Mesenchymal stem cell (in vitro differentiated cells and primary cell): ENCODE measurements around the gene DFFB.

ENCODE experiments used
- DNase-seq: peaks from one replicate; pipeline ENCODE4 v3.0.0-alpha.2; 2013
- H2AFZ ChIP-seq: one replicate; pipeline ENCODE4 v1.6.1; 2013; ENCODE audit warnings: low read depth, mild to moderate bottlenecking, control low read depth, inconsistent platforms, low read length, moderate library complexity
- H2AK5ac ChIP-seq: 2 replicates; pipeline ENCODE4 v1.6.1; 2013; ENCODE audit warnings: low read length, moderate library complexity, mild to moderate bottlenecking, inconsistent platforms; ENCODE audit not compliant: severe bottlenecking
- H2BK120ac ChIP-seq: one replicate; pipeline ENCODE4 v1.6.1; 2013; ENCODE audit warnings: low read depth, mild to moderate bottlenecking, inconsistent platforms, low read length, moderate library complexity
- H2BK12ac ChIP-seq, 2 experiments: one replicate each; pipeline ENCODE4 v1.6.1; 2013; ENCODE audit warnings: inconsistent platforms in 2 of 2, low read length in 2 of 2, mild to moderate bottlenecking in 2 of 2, moderate library complexity in 2 of 2, control low read depth in 1 of 2
- H2BK15ac ChIP-seq: one replicate; pipeline ENCODE4 v1.6.1; 2013; ENCODE audit warnings: mild to moderate bottlenecking, low read depth, inconsistent platforms; ENCODE audit not compliant: poor library complexity, severe bottlenecking
- H2BK5ac ChIP-seq: 2 replicates; pipeline ENCODE4 v1.6.1; 2013; ENCODE audit warnings: low read depth, mild to moderate bottlenecking, low read length, control low read depth, inconsistent platforms; ENCODE audit not compliant: poor library complexity, severe bottlenecking
- H3K14ac ChIP-seq, 2 experiments: one replicate each; pipeline ENCODE4 v1.6.1; 2013; ENCODE audit warnings: inconsistent platforms in 2 of 2, low read length in 2 of 2, control low read depth in 1 of 2, mild to moderate bottlenecking in 1 of 2, moderate library complexity in 1 of 2
- H3K18ac ChIP-seq, 2 experiments: one replicate each; pipeline ENCODE4 v1.6.1; 2013; ENCODE audit warnings: inconsistent platforms in 2 of 2, low read length in 2 of 2, control low read depth in 1 of 2, low read depth in 1 of 2, mild to moderate bottlenecking in 1 of 2
- H3K23ac ChIP-seq, 2 experiments: one replicate each; pipeline ENCODE4 v1.6.1; 2013; ENCODE audit warnings: inconsistent platforms in 2 of 2, low read length in 2 of 2, mild to moderate bottlenecking in 2 of 2, moderate library complexity in 2 of 2, control low read depth in 1 of 2
- H3K27ac ChIP-seq: 2 replicates; pipeline ENCODE4 v1.5.1; 2013; ENCODE audit warnings: mild to moderate bottlenecking, moderate library complexity, low read length, control low read depth, inconsistent platforms; ENCODE audit not compliant: poor library complexity, severe bottlenecking
- H3K27me3 ChIP-seq, 2 experiments: 2 replicates each; pipeline versions ENCODE4 v1.6.1 to v1.7.0; 2013; ENCODE audit warnings: low read length in 2 of 2, mild to moderate bottlenecking in 2 of 2, moderate library complexity in 2 of 2, control low read depth in 1 of 2, inconsistent platforms in 1 of 2; ENCODE audit not compliant: control insufficient read depth in 1 of 2, insufficient read depth in 1 of 2
- H3K36me3 ChIP-seq, 2 experiments: 2 replicates each; pipeline versions ENCODE4 v1.6.1 to v1.7.0; 2013; ENCODE audit warnings: low read length in 2 of 2, control low read depth in 1 of 2, inconsistent platforms in 1 of 2, low read depth in 1 of 2, mild to moderate bottlenecking in 1 of 2; ENCODE audit not compliant: insufficient read depth in 2 of 2, control insufficient read depth in 1 of 2
- H3K4ac ChIP-seq, 2 experiments: one replicate each; pipeline ENCODE4 v1.6.1; 2013; ENCODE audit warnings: inconsistent platforms in 2 of 2, low read length in 2 of 2, mild to moderate bottlenecking in 2 of 2, moderate library complexity in 2 of 2, control low read depth in 1 of 2, low read depth in 1 of 2
- H3K4me1 ChIP-seq: 2 replicates; pipeline ENCODE4 v1.6.1; 2013; ENCODE audit warnings: low read depth, low read length, control low read depth; ENCODE audit not compliant: control insufficient read depth, insufficient read depth
- H3K4me2 ChIP-seq: 2 replicates; pipeline ENCODE4 v1.6.1; 2013; ENCODE audit warnings: low read length, mild to moderate bottlenecking, inconsistent platforms; ENCODE audit not compliant: poor library complexity, severe bottlenecking
- H3K4me3 ChIP-seq, 2 experiments: 2 replicates each; pipeline versions ENCODE4 v1.5.1 to v1.7.0; 2013; ENCODE audit warnings: low read length in 2 of 2, mild to moderate bottlenecking in 2 of 2, control low read depth in 1 of 2, low read depth in 1 of 2; ENCODE audit not compliant: insufficient read depth in 1 of 2
- H3K79me1 ChIP-seq: replicated peaks from 2 replicates; pipeline ENCODE4 v1.6.1; 2013; ENCODE audit warnings: mild to moderate bottlenecking, control low read depth, low read length, inconsistent platforms; ENCODE audit not compliant: poor library complexity, severe bottlenecking
- H3K9ac ChIP-seq: 2 replicates; pipeline ENCODE4 v1.7.0; 2013; ENCODE audit warnings: mild to moderate bottlenecking, low read length, moderate library complexity
- H3K9me3 ChIP-seq: 2 replicates; pipeline ENCODE4 v1.7.0; 2013; ENCODE audit warnings: mild to moderate bottlenecking, low read length; ENCODE audit not compliant: control insufficient read depth
- H4K8ac ChIP-seq: one replicate; pipeline ENCODE4 v1.6.1; 2013; ENCODE audit warnings: inconsistent platforms, mild to moderate bottlenecking, low read length, moderate library complexity
- H4K91ac ChIP-seq: one replicate; pipeline ENCODE4 v1.6.1; 2013; ENCODE audit warnings: mild to moderate bottlenecking, low read length, inconsistent platforms
- WGBS: methylation state at CpG from one replicate; pipeline ENCODE4 v1.1.7; 2013; ENCODE audit warnings: mixed read lengths; 5-methylcytosine and 5-hydroxymethylcytosine counted together

Gene DFFB

DNA sequence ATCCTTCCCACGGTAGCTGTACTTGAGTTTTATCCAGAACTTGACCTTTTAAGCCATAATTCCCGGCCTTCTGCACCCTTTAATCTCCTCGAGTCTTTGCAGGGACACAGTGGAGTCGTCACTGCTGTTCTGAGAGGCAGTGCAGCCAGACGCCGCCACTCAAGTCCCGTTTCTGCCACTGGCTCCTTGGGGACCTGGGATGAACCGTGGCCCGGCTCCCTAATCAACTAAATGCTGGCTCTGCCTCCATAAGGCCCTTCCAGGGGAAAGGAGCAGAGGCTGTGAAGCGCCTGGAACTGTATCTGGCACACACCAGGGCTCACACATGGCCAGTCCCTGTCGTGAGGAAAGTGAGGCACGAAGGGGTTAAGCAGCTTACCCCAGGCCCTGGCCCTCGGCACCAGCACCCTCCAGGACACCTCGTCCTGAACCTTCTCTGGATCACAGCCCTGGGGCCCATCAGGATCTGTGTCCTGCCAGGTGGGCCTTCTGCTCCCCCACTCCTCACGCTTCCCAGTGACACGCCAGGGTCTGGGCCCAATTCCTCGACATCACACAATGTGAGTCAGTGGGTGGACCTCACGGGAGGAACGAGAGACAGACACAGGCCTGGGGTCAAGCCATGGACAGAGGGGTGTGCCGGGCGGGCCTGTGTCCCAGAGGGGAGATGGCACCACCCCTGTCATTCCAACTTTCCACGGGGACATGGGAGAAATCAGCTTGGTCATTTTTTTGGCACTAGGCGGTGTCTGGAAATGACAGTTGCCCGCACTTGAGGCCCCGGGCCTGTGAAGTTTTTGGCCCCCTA is 66.3 kb downstream of the DFFB start:
- no peak for DNase-seq
- WGBS, result 83% methylated on average over 25 of the region's 25 CpGs
- H3K27ac ChIP-seq, result no peak overlapping the region

DNA sequence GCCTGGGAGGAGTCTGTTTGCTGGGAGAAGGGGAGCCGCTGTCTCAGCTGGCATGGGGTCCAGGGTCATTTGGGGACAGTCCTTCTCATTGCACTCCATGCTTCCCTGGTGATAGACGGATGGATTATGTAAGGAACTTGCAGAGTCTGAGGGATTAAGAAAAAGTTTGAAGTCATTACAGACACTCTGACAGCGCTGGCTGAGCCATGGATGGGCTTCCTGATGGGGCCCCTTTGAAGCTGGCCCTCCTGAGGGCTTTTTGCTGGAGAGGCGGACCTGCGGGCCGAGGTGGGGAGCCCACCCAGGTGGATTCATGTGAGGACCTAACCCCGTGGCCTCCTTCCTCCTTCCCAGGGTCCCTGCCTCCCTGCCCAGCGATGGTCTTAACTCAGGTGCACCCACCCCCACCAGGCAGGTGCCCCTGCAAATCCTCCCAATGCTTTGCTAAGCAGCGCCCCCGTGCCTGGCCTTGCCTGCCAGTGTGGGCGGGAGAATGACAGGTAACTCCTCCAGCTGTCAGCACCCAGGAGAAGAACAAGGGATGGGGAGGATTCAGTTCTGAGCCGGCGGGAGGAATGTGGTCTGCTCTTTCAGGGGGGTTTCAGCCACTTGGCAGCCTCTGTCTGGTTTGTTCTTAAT is 67.0 kb downstream of the DFFB start:
- Histone ChIP-seq H3K4ac (no peak overlapping the region), H3K36me3 (no peaks in the 10 kb centered on the region), H3K14ac (no peak overlapping the region), H2AFZ (no peak overlapping the region), H3K9ac (no peak overlapping the region), H2BK120ac (no peak overlapping the region), H3K18ac (no peak overlapping the region), H3K4me1 (no peaks in the 10 kb centered on the region), H2BK12ac (no peak overlapping the region), H3K27ac (no peak overlapping the region), H2AK5ac (no peak overlapping the region), H3K27me3 (peaks cover 0 to 27% of the 10 kb centered on the region in 2 experiments), H3K79me1 (no peaks in the 10 kb centered on the region), H3K4me2 (no peak overlapping the region), H3K23ac (no peak overlapping the region), H4K8ac (no peak overlapping the region), H3K9me3 (peaks cover 6% of the 10 kb centered on the region), H2BK5ac (no peak overlapping the region), H2BK15ac (no peak overlapping the region), H3K4me3 (no peak overlapping the region), H4K91ac (no peak overlapping the region)
- DNase-seq, result no peak
- 68% methylated on average over 13 of the region's 13 CpGs for WGBS

More for the DNA sequence above, 66.3 kb downstream of the DFFB start:
- H2AK5ac ChIP-seq, result no peak overlapping the region
- no peak overlapping the region for H2AFZ ChIP-seq
- peaks cover 0 to 27% of the 10 kb centered on the region in 2 experiments for H3K27me3 ChIP-seq
- H3K4me2 ChIP-seq, result no peak overlapping the region
- no peak overlapping the region for H4K91ac ChIP-seq
- H2BK15ac ChIP-seq, result no peak overlapping the region
- no peaks in the 10 kb centered on the region for H3K4me1 ChIP-seq
- no peak overlapping the region for H3K18ac ChIP-seq
- no peak overlapping the region for H3K9ac ChIP-seq
- H3K23ac ChIP-seq, result no peak overlapping the region
- no peak overlapping the region for H3K4ac ChIP-seq
- H2BK5ac ChIP-seq, result no peak overlapping the region
- no peak overlapping the region for H2BK120ac ChIP-seq
- no peaks in the 10 kb centered on the region for H3K36me3 ChIP-seq
- no peak overlapping the region for H2BK12ac ChIP-seq
- peaks cover 6% of the 10 kb centered on the region for H3K9me3 ChIP-seq
- no peak overlapping the region for H3K4me3 ChIP-seq
- no peak overlapping the region for H4K8ac ChIP-seq
- no peaks in the 10 kb centered on the region for H3K79me1 ChIP-seq
- no peak overlapping the region for H3K14ac ChIP-seq

DNA sequence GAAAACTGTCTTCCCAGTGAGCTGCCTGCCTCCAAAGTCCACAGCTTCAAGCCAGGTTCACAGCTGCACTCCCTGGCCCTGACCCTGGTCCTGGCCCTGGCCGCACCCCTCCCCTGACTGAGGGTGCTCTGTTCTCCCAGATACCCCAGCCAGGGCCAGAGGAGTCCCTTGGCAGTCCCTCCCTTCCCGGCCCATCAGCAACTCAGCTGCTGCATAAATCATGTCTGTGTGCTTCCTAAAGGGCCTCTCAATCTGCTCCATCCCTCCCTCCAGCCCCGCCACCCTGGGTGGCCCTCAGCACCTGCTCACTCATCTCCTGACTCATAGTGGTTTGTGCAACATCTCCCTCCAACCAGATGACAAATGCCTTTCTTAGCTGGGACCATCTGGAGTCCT is 67.5 kb downstream of the DFFB start:
- no peak overlapping the region for H3K23ac ChIP-seq
- no peak overlapping the region for H2BK15ac ChIP-seq
- no peak overlapping the region for H3K4me2 ChIP-seq
- no peak overlapping the region for H2BK12ac ChIP-seq
- no peak overlapping the region for H3K4me3 ChIP-seq
- no peak overlapping the region for H3K27ac ChIP-seq
- H2AFZ ChIP-seq, result no peak overlapping the region
- no peaks in the 10 kb centered on the region for H3K79me1 ChIP-seq
- H3K18ac ChIP-seq, result no peak overlapping the region
- H3K9me3 ChIP-seq, result peaks cover 6% of the 10 kb centered on the region
- H2AK5ac ChIP-seq, result no peak overlapping the region
- peaks cover 0 to 27% of the 10 kb centered on the region in 2 experiments for H3K27me3 ChIP-seq
- H3K14ac ChIP-seq, result no peak overlapping the region
- no peak for DNase-seq
- no peak overlapping the region for H4K91ac ChIP-seq
- H2BK5ac ChIP-seq, result no peak overlapping the region
- no peaks in the 10 kb centered on the region for H3K36me3 ChIP-seq
- H3K4ac ChIP-seq, result no peak overlapping the region
- no peak overlapping the region for H2BK120ac ChIP-seq
- no peak overlapping the region for H4K8ac ChIP-seq
- WGBS, result 52% methylated on average over 3 of the region's 3 CpGs
- H3K9ac ChIP-seq, result no peak overlapping the region
- H3K4me1 ChIP-seq, result no peaks in the 10 kb centered on the region

DNA sequence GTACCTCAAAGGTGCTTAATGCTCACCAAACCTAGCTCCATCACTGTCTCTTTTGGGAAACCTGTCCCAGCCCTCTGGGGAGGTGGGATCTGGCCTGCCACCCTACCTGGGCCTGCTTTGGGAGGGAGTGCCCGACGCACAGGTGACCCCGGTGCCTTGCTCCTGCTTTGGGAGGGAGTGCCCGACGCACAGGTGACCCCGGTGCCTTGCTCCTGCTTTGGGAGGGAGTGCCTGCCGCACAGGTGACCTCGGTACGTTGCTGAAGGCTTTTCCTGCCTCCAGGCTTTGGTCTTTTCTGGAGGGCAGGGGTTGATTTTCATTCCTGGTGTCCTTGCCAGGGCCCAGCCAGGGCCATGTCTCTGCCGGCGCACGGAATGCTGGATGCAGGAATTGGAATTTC is 68.0 kb downstream of the DFFB start:
- Histone ChIP-seq H3K4me2 (no peak overlapping the region), H2BK120ac (no peak overlapping the region), H3K4me3 (no peak overlapping the region), H3K79me1 (no peaks in the 10 kb centered on the region), H2BK5ac (no peak overlapping the region), H3K36me3 (no peaks in the 10 kb centered on the region), H3K23ac (no peak overlapping the region), H3K14ac (no peak overlapping the region), H4K91ac (no peak overlapping the region), H4K8ac (no peak overlapping the region), H3K18ac (no peak overlapping the region), H3K27me3 (peaks cover 0 to 27% of the 10 kb centered on the region in 2 experiments), H2AK5ac (no peak overlapping the region), H3K27ac (no peak overlapping the region), H3K4me1 (no peaks in the 10 kb centered on the region), H2BK15ac (no peak overlapping the region), H3K4ac (no peak overlapping the region), H2AFZ (no peak overlapping the region), H2BK12ac (no peak overlapping the region), H3K9ac (no peak overlapping the region), H3K9me3 (peaks cover 6% of the 10 kb centered on the region)
- 81% methylated on average over 9 of the region's 12 CpGs for WGBS
- DNase-seq, result no peak
